Ascending aorta (tissue), 2 donors: Measurements from ENCODE around the gene TEKTIP1. TPM values are rescaled to one million over a fixed set of nuclear protein-coding genes. Genes with fewer than 3 reads are reported as not detected.

Experiments
- DNase-seq, 2 donors: peaks; one replicate each; pipeline ENCODE4 v3.0.0-alpha.2; 2019; ENCODE audit warnings: low spot score in 2 of 2
- H3K27ac ChIP-seq, 2 donors: fragments of 200-600 bp; sonication (generic); one replicate each; pipeline ENCODE4 v1.5.1; 2016 to 2017; ENCODE audit warnings: mild to moderate bottlenecking in 1 of 2
- H3K27me3 ChIP-seq: fragments of 200-600 bp; sonication (generic); one replicate; pipeline ENCODE4 v1.5.1; 2017
- H3K36me3 ChIP-seq, 2 donors: fragments of 200-600 bp; sonication (generic); one replicate each; pipeline ENCODE4 v1.5.1; 2016
- H3K4me1 ChIP-seq, 2 donors: fragments of 200-600 bp; sonication (generic); one replicate each; pipeline ENCODE4 v1.5.1; 2016 to 2017; ENCODE audit warnings: mild to moderate bottlenecking in 1 of 2
- H3K4me3 ChIP-seq, 2 donors: fragments of 200-600 bp; sonication (generic); one replicate each; pipeline ENCODE4 v1.5.1; 2016 to 2017; ENCODE audit warnings: mild to moderate bottlenecking in 1 of 2
- H3K9me3 ChIP-seq, 2 donors: fragments of 200-600 bp; sonication (generic); one replicate each; pipeline ENCODE4 v1.5.1; 2016
- CTCF ChIP-seq, 3 experiments: fragments of 200-600 bp in 2 of 3; fragments of 450-650 bp in 1 of 3; sonication (generic) in 2 of 3; IDR thresholded peaks; one replicate each; pipeline ENCODE4 v1.5.1; 2016 to 2019; ENCODE audit warnings: antibody characterized with exemption in 3 of 3, mild to moderate bottlenecking in 1 of 3, moderate library complexity in 1 of 3
- intact Hi-C: fragments of 100-400 bp; cut with DNase I; formaldehyde crosslinking; loops from one replicate; pipeline ENCODE4 v1.15.1; 2023
- total RNA-seq: library from RNA; depleted of rRNA; stranded (reverse); fragments of >200 nt; gene quantifications from one replicate; pipeline ENCODE4 v1.1.0, GENCODE V29; 2016

Gene TEKTIP1
- total RNA-seq, 1 donor from 2014 or later, result not detected

GRCh38 chr19:3533563-3534216 lies 5.3 kb upstream of the TEKTIP1 start:
- Histone ChIP-seq H3K4me1 (no peaks in the 10 kb centered on the region), H3K27me3 (no peaks in the 10 kb centered on the region), H3K36me3 (peaks cover 58 to 61% of the 10 kb centered on the region in 2 donors), H3K4me3 (no peak overlapping the region), H3K9me3 (no peaks in the 10 kb centered on the region), H3K27ac (no peak overlapping the region)
- no peak for TF ChIP-seq CTCF (IDR thresholded peaks at IDR 0.05)
- intact Hi-C loops, result no loop called here
- no peak for DNase-seq

GRCh38 chr19:3534375-3535234 lies 4.4 kb upstream of the TEKTIP1 start:
- Histone ChIP-seq H3K27me3 (no peaks in the 10 kb centered on the region), H3K27ac (no peak overlapping the region), H3K4me3 (no peak overlapping the region), H3K4me1 (no peaks in the 10 kb centered on the region), H3K36me3 (peaks cover 58 to 64% of the 10 kb centered on the region in 2 donors), H3K9me3 (peaks cover 0 to under 1% of the 10 kb centered on the region in 2 donors)
- no peak for TF ChIP-seq CTCF (IDR thresholded peaks at IDR 0.05)
- DNase-seq, result no peak
- intact Hi-C loops, result no loop called here

GRCh38 chr19:3535235-3535535 lies 3.8 kb upstream of the TEKTIP1 start:
- DNase-seq, result no peak
- intact Hi-C loops, result no loop called here
- no peak for TF ChIP-seq CTCF (IDR thresholded peaks at IDR 0.05)
- Histone ChIP-seq H3K4me1 (no peaks in the 10 kb centered on the region), H3K36me3 (peaks cover 58 to 66% of the 10 kb centered on the region in 2 donors), H3K4me3 (no peak overlapping the region), H3K9me3 (peaks cover 0 to 3% of the 10 kb centered on the region in 2 donors), H3K27ac (no peak overlapping the region), H3K27me3 (no peaks in the 10 kb centered on the region)

- H3K4me1 ChIP-seq, result no peaks in the 10 kb centered on the region
- intact Hi-C loops, result no loop called here
- no peak for TF ChIP-seq CTCF (IDR thresholded peaks at IDR 0.05)
- peaks cover 0 to 3% of the 10 kb centered on the region in 2 donors for H3K9me3 ChIP-seq
- peaks cover 58 to 65% of the 10 kb centered on the region in 2 donors for H3K36me3 ChIP-seq
- H3K27me3 ChIP-seq, result no peaks in the 10 kb centered on the region
- DNase-seq, result no peak
- H3K4me3 ChIP-seq, result no peak overlapping the region
- no peak overlapping the region for H3K27ac ChIP-seq
Measured at GRCh38 chr19:3535563-3535965, 3.4 kb upstream of the TEKTIP1 start.

DNA sequence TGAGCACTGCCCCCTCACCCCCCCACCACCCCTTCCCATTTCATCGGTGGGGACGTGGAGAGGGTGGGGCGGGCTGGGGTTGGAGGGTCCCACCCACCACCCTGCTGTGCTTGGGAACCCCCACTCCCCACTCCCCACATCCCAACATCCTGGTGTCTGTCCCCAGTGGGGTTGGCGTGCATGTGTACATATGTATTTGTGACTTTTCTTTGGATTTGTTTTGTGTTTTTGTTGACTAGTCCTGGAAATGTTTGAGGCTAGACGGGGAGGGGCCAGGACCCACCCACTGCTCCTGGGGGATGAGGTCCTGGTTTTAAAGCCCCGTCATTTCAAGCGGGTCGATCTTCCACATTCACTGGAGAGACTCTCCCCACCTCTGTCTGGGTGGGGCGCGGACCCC lies 3.0 kb upstream of the TEKTIP1 start:
- H3K4me1 ChIP-seq, result no peaks in the 10 kb centered on the region
- H3K9me3 ChIP-seq, result peaks cover 0 to 3% of the 10 kb centered on the region in 2 donors
- no peak overlapping the region for H3K27ac ChIP-seq
- TF ChIP-seq CTCF (IDR thresholded peaks at IDR 0.05), result no peak
- H3K27me3 ChIP-seq, result no peaks in the 10 kb centered on the region
- intact Hi-C loops, result no loop called here
- H3K4me3 ChIP-seq, result no peak overlapping the region
- peaks cover 54 to 61% of the 10 kb centered on the region in 2 donors for H3K36me3 ChIP-seq
- DNase-seq, result no peak
